ENCODE measurements around the gene MAPRE3. TPM values are rescaled to one million over a fixed set of nuclear protein-coding genes. Genes with fewer than 3 reads are reported as not detected.

Gene MAPRE3
- total RNA-seq, 1 experiment from 2014 or later, result 4.9 TPM

DNA sequence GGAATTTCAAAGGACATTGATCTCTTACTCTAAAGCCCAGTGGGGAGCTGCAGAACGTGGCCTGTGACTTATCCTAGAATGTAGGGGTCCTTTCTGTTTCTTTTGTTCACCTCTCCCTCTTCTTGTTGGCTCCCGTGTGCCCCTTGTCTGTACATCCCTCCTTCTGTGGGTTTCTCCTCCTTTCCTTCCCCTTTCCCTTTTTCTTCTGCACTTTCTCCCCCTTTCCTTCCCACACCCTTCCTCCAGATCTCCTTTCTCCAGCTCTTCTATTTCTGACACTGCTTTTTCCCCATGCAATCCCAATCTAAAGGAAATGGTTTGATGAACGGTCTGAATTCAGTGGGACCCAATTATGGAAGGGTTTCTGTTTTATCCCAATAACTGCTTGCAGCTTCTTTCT is 35.5 kb upstream of the MAPRE3 start:
- Histone ChIP-seq H3K27me3 (replicated peaks; ENCODE audit: control insufficient read depth, insufficient read depth, low read length) (no peaks in the 10 kb centered on the region), H3K4me3 (ENCODE audit: low read depth, low read length) (no peak overlapping the region), H3K36me3 (ENCODE audit: control insufficient read depth, insufficient read depth, low read length) (no peaks in the 10 kb centered on the region), H3K4me1 (no peaks in the 10 kb centered on the region), H3K9me3 (no peaks in the 10 kb centered on the region)
- peaks cover 4% of the 10 kb centered on the region for H3K27me3 Mint-ChIP-seq (ENCODE audit: insufficient read depth, unreplicated experiment)
- H3K4me1 Mint-ChIP-seq (ENCODE audit: low read depth, unreplicated experiment), result no peaks in the 10 kb centered on the region
- DNase-seq, result no peak
- no peaks in the 10 kb centered on the region for H3K36me3 Mint-ChIP-seq (ENCODE audit: insufficient read depth, unreplicated experiment)
- H3K27ac Mint-ChIP-seq (ENCODE audit: unreplicated experiment), result no peak overlapping the region
- intact Hi-C loops (cut with micrococcal nuclease; ENCODE audit: unreplicated experiment), result no loop called here
- no peak for TF ChIP-seq CTCF (IDR thresholded peaks at IDR 0.05; ENCODE audit: insufficient read depth in 1 of 2, low read depth in 1 of 2, low read length in 1 of 2, severe bottlenecking in 1 of 2, unreplicated experiment in 1 of 2)
- H3K9me3 Mint-ChIP-seq (ENCODE audit: unreplicated experiment), result no peaks in the 10 kb centered on the region
- ChIA-PET POLR2A (no interaction called here), CTCF (interaction anchor here (0.5 to 0.6 kb wide), 2 partner anchors 36 to 146 kb away, joined by 3 read pairs; no protein-coding TSS in a partner anchor)
- no TSS peak for BruUV-seq (replicated peaks)
- H3K4me3 Mint-ChIP-seq (ENCODE audit: unreplicated experiment), result no peak overlapping the region

DNA sequence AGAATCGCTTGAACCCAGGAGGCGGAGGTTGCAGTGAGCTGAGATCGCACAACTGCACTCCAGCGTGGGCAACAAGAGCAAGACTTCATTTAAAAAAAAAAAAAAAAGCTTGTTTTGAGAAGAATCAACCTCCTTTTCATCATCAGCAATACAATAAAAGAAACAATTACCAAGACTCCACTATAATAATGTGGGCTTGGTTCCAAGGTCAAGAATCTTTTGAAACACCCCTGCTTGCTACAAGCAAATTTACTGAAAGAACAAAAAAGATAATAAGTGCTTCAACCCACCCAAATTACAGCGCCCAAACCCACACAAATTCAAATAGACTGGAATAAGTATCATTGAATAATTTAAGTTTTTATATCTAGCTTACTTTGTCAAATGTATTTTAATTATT is 33.6 kb upstream of the MAPRE3 start:
- ChIA-PET CTCF (interaction anchor here (0.8 to 1.4 kb wide), 2 partner anchors 88 to 91 kb away, joined by 3 to 4 read pairs; no protein-coding TSS in a partner anchor), POLR2A (no interaction called here)
- H3K27me3 ChIP-seq (replicated peaks; ENCODE audit: control insufficient read depth, insufficient read depth, low read length), result no peaks in the 10 kb centered on the region
- Mint-ChIP-seq H3K9me3 (ENCODE audit: unreplicated experiment) (no peaks in the 10 kb centered on the region), H3K4me3 (ENCODE audit: unreplicated experiment) (no peak overlapping the region), H3K4me1 (ENCODE audit: low read depth, unreplicated experiment) (no peaks in the 10 kb centered on the region), H3K27ac (ENCODE audit: unreplicated experiment) (no peak overlapping the region), H3K27me3 (ENCODE audit: insufficient read depth, unreplicated experiment) (peaks cover 4% of the 10 kb centered on the region), H3K36me3 (ENCODE audit: insufficient read depth, unreplicated experiment) (no peaks in the 10 kb centered on the region)
- no peaks in the 10 kb centered on the region for H3K9me3 ChIP-seq
- no TSS peak for BruUV-seq (replicated peaks)
- intact Hi-C loops (cut with micrococcal nuclease; ENCODE audit: unreplicated experiment), result no loop called here
- no peaks in the 10 kb centered on the region for H3K4me1 ChIP-seq
- H3K36me3 ChIP-seq (ENCODE audit: control insufficient read depth, insufficient read depth, low read length), result no peaks in the 10 kb centered on the region
- no peak for TF ChIP-seq CTCF (IDR thresholded peaks at IDR 0.05; ENCODE audit: insufficient read depth in 1 of 2, low read depth in 1 of 2, low read length in 1 of 2, severe bottlenecking in 1 of 2, unreplicated experiment in 1 of 2)
- no peak for DNase-seq
- no peak overlapping the region for H3K4me3 ChIP-seq (ENCODE audit: low read depth, low read length)

DNA sequence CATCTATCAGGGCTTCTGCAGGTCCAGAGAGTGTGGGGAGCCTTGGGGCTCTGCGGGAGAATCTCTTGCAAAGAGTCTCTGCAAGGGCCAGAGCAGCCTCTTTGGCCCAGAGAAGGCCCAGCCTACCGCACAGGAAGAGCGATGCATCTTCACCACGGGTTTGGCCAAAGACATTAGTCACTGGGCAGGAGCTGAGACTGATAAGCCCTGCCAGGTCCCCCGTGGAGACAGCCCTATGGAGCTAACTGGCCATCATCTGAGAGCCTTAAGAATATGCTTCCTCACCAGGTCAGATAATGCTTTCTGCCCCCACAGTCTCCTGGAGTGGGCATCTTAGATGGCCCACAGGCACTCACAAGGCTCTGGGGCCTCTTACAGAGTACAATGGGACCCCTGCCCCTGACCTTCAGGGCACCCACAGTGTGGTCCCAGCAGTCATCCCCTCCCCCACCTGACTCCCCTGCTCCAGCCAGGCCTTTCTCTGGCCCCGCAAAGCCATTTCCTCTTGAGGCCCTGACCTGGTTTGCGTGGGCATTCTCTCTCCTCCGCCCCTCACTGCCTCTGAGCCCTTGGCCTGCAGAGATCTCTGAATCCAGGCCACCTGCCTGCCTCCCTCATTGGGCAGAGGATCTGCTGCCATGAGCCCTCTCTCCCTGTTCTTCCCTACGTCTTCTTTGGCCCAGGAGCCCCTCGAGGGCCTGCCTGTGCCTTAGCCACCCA is 31.9 kb upstream of the MAPRE3 start:
- no peaks in the 10 kb centered on the region for H3K36me3 Mint-ChIP-seq (ENCODE audit: insufficient read depth, unreplicated experiment)
- Histone ChIP-seq H3K9me3 (no peaks in the 10 kb centered on the region), H3K4me3 (ENCODE audit: low read depth, low read length) (no peak overlapping the region), H3K27me3 (replicated peaks; ENCODE audit: control insufficient read depth, insufficient read depth, low read length) (no peaks in the 10 kb centered on the region), H3K36me3 (ENCODE audit: control insufficient read depth, insufficient read depth, low read length) (no peaks in the 10 kb centered on the region), H3K4me1 (no peaks in the 10 kb centered on the region)
- CTCF ChIA-PET, result interaction anchor here (0.6 kb wide), 1 partner anchor 354 kb away, joined by 3 read pairs; no protein-coding TSS in a partner anchor
- H3K9me3 Mint-ChIP-seq (ENCODE audit: unreplicated experiment), result no peaks in the 10 kb centered on the region
- POLR2A ChIA-PET, result no interaction called here
- peaks cover 7% of the 10 kb centered on the region for H3K27me3 Mint-ChIP-seq (ENCODE audit: insufficient read depth, unreplicated experiment)
- H3K4me3 Mint-ChIP-seq (ENCODE audit: unreplicated experiment), result no peak overlapping the region
- peaks cover 6% of the 10 kb centered on the region for H3K4me1 Mint-ChIP-seq (ENCODE audit: low read depth, unreplicated experiment)
- TF ChIP-seq CTCF (IDR thresholded peaks at IDR 0.05; ENCODE audit: insufficient read depth in 1 of 2, low read depth in 1 of 2, low read length in 1 of 2, severe bottlenecking in 1 of 2, unreplicated experiment in 1 of 2), result no peak
- intact Hi-C loops (cut with micrococcal nuclease; ENCODE audit: unreplicated experiment), result no loop called here
- BruUV-seq (replicated peaks), result no TSS peak
- no peak overlapping the region for H3K27ac Mint-ChIP-seq (ENCODE audit: unreplicated experiment)
- no peak for DNase-seq

Measured in Caco-2 (cell line).